RWPE2 (cell line): ENCODE results near the gene GRK6.

Source experiments
- ATAC-seq: fragments of 200-7000 bp; cut with Tn5 transposase; 3 replicates; pipeline ENCODE4 v1.9.1; 2021; ENCODE audit warnings: low read depth
- DNase-seq: peaks from one replicate; pipeline ENCODE4 v3.0.0-alpha.2; 2020; ENCODE audit warnings: low spot score
- H3K27ac ChIP-seq: fragments of 450-650 bp; 2 replicates; pipeline ENCODE4 v1.5.1; 2017; ENCODE audit warnings: mild to moderate bottlenecking; ENCODE audit not compliant: poor library complexity, severe bottlenecking
- H3K27me3 ChIP-seq: fragments of 250-450 bp; sonication (Bioruptor Pico); 2 replicates; pipeline ENCODE4 v1.5.1; 2021; ENCODE audit warnings: mild to moderate bottlenecking, moderate library complexity; ENCODE audit not compliant: insufficient read depth, poor library complexity, severe bottlenecking
- H3K36me3 ChIP-seq: fragments of 250-450 bp; sonication (Bioruptor Pico); 2 replicates; pipeline ENCODE4 v1.5.1; 2020; ENCODE audit warnings: low read depth, mild to moderate bottlenecking, moderate library complexity
- H3K4me1 ChIP-seq: fragments of 250-450 bp; sonication (Bioruptor Pico); 2 replicates; pipeline ENCODE4 v1.5.1; 2021; ENCODE audit warnings: mild to moderate bottlenecking, moderate library complexity; ENCODE audit not compliant: insufficient read depth, poor library complexity, severe bottlenecking
- H3K4me3 ChIP-seq: fragments of 250-450 bp; sonication (Bioruptor Pico); 2 replicates; pipeline ENCODE4 v1.5.1; 2021; ENCODE audit warnings: mild to moderate bottlenecking, moderate library complexity; ENCODE audit not compliant: severe bottlenecking
- H3K9me3 ChIP-seq: fragments of 250-450 bp; sonication (Bioruptor Pico); 2 replicates; pipeline ENCODE4 v1.5.1; 2021; ENCODE audit warnings: mild to moderate bottlenecking, moderate library complexity; ENCODE audit not compliant: severe bottlenecking
- TF ChIP-seq, protein P1 (sequence below): fragments of 450-650 bp; IDR thresholded peaks from one replicate; pipeline ENCODE4 v1.5.1; 2017; ENCODE audit warnings: mild to moderate bottlenecking, moderate library complexity; ENCODE audit not compliant: poor library complexity, severe bottlenecking

The GRK6 gene

DNA sequence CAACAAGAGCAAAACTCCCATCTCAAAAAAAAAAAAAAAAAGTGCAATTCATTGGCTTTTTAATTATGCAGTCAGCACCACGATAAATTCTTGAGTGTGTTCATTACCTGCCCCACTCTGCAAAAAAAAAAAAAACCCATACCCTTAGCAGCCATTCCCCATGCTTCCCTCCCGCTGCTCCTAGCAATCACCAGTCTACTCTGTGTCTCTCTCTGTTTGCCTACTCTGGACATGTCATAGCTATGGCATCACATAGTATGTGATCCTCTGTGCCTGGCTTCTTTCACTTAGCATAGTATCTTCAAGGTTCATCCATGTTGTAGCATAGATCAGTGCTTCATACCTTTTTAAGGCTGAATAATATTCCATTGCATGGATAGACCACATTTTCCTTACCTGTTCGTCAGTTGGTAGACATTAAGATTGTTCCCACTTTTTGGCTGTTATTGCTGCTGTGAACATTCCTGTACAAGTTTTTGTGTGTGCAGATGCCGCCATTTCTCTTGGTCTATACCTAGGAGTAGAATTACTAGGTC, 13.1 kb downstream of the GRK6 start:
- no peak for ATAC-seq
- H3K36me3 ChIP-seq: peaks cover 34% of the 10 kb centered on the region
- no peak for DNase-seq
- H3K9me3 ChIP-seq: no peaks in the 10 kb centered on the region
- no peak overlapping the region for H3K27ac ChIP-seq
- H3K4me1 ChIP-seq: no peaks in the 10 kb centered on the region
- H3K27me3 ChIP-seq: no peaks in the 10 kb centered on the region
- H3K4me3 ChIP-seq: no peak overlapping the region
- TF ChIP-seq, protein P1, sequence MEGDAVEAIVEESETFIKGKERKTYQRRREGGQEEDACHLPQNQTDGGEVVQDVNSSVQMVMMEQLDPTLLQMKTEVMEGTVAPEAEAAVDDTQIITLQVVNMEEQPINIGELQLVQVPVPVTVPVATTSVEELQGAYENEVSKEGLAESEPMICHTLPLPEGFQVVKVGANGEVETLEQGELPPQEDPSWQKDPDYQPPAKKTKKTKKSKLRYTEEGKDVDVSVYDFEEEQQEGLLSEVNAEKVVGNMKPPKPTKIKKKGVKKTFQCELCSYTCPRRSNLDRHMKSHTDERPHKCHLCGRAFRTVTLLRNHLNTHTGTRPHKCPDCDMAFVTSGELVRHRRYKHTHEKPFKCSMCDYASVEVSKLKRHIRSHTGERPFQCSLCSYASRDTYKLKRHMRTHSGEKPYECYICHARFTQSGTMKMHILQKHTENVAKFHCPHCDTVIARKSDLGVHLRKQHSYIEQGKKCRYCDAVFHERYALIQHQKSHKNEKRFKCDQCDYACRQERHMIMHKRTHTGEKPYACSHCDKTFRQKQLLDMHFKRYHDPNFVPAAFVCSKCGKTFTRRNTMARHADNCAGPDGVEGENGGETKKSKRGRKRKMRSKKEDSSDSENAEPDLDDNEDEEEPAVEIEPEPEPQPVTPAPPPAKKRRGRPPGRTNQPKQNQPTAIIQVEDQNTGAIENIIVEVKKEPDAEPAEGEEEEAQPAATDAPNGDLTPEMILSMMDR: no peak

DNA sequence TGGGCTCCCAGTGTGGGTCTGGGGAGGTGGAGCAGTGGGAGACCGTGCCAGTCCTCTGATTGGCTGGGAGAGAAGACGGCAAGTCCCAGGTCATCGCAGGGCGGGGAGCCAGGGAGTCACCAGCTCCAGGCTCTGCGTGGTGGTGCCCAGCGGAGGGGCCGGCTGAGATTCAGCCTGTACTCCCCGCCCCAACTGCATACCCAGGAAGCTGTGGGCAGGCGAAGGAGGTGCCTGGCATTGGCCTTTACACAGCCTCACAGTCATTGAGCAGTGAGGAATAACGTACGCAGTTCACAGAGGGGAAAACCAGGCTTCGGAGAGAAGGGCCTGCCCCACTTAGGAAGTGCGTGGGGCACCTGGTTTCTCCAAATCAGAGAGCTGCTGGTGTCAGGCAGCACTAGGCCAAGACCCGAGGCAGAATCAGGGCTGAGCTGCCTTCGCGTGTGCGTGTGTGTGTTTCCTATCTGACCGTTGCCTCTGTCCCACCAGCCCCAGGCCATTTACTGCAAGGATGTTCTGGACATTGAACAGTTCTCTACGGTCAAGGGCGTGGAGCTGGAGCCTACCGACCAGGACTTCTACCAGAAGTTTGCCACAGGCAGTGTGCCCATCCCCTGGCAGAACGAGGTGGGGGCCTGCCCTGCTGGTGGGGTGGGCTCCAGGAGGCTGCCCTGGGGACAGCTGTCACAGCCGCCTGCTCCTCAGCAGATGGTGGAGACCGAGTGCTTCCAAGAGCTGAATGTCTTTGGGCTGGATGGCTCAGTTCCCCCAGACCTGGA, 13.9 kb downstream of the GRK6 start:
- no peak overlapping the region for H3K4me3 ChIP-seq

GRCh38 chr5:177440990-177441780, 14.7 kb downstream of the GRK6 start:
- Histone ChIP-seq H3K4me1 (no peaks in the 10 kb centered on the region), H3K27ac (no peak overlapping the region), H3K9me3 (no peaks in the 10 kb centered on the region), H3K4me3 (no peak overlapping the region), H3K36me3 (peaks cover 20% of the 10 kb centered on the region), H3K27me3 (no peaks in the 10 kb centered on the region)
- ATAC-seq (0 out of 3 replicates have a peak, but pooled peaks have one; percentile 0), DNase-seq (no peak)
- TF ChIP-seq, protein P1: no peak

More for the DNA sequence above, 13.9 kb downstream of the GRK6 start:
- no peaks in the 10 kb centered on the region for H3K27me3 ChIP-seq
- DNase-seq: peak; percentile 75
- H3K27ac ChIP-seq: no peak overlapping the region
- no peaks in the 10 kb centered on the region for H3K9me3 ChIP-seq
- ATAC-seq: no peak
- H3K36me3 ChIP-seq: peaks cover 26% of the 10 kb centered on the region
- TF ChIP-seq, protein P1: no peak
- no peaks in the 10 kb centered on the region for H3K4me1 ChIP-seq

DNA sequence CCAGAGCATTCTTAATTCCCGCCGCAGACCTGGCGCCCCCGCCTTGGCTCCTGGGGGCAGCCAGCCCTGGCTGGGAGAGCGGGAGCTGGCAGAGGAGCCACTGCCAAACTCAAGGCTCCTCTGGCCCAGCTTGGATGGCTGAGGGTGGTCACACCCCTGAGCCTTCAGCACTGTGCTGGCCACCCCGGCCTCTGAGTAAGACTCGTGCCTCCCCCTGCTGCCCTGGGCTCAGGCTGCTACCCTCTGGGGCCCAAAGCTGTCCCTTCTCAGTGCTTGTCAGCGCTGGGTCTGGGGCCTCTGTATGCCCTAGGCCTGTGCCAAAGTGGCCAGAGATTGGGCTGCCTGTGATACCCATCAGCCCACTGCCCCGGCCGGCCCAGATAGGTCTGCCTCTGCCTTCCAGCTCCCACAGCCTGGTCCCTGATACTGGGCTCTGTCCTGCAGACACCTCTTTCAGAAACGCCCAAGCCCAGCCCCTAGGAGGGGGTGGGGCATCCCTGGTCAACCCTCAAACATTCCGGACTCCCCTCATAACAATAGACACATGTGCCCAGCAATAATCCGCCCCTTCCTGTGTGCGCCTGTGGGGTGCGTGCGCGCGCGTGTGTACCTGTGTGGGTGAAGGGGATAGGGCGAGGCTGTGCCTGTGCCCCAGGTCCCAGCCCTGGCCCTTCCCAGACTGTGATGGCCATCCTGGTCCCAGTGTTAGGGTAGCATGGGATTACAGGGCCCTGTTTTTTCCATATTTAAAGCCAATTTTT, 15.8 kb downstream of the GRK6 start:
- Histone ChIP-seq H3K4me1 (no peaks in the 10 kb centered on the region), H3K9me3 (no peaks in the 10 kb centered on the region), H3K4me3 (no peak overlapping the region), H3K27ac (peak overlapping the region; percentile 0), H3K27me3 (no peaks in the 10 kb centered on the region), H3K36me3 (peaks cover 10% of the 10 kb centered on the region)
- DNase-seq: no peak
- TF ChIP-seq, protein P1: no peak
- ATAC-seq: peak; percentile 3
